SK-N-SH (cell line): Measurements from ENCODE around the gene CYS1. TPM values are rescaled to one million over a fixed set of nuclear protein-coding genes. Genes with fewer than 3 reads are reported as not detected.

Source experiments
- CTCF ChIA-PET: fragments of 300-600, 350-600 bp; formaldehyde crosslinking; extraction: SDS; loops from one replicate; lab custom pipeline; 2021; lab: Yijun Ruan, JAX
- POLR2A ChIA-PET: fragments of 350-600 bp; sonication (Branson Sonifier 250); formaldehyde crosslinking; extraction: SDS; loops from one replicate; lab custom pipeline; 2020; ENCODE audit warnings: antibody characterized with exemption, inconsistent platforms; lab: Yijun Ruan, JAX
- DNase-seq: peaks from one replicate; pipeline ENCODE4 v3.0.0; 2012
- H2AFZ ChIP-seq: fragments of 200-600 bp; sonication (generic); 2 replicates; pipeline ENCODE4 v1.8.1; 2016; ENCODE audit warnings: antibody characterized with exemption, mild to moderate bottlenecking, low read depth
- H3F3A ChIP-seq: fragments of 200-600 bp; sonication (generic); replicated peaks from 2 replicates; pipeline ENCODE3; 2016; ENCODE audit warnings: antibody characterized with exemption, mild to moderate bottlenecking; ENCODE audit not compliant: insufficient read depth
- H3K27ac ChIP-seq, 2 experiments: fragments of 200-500 bp in 1 of 2; fragments of 200-600 bp in 1 of 2; sonication (Bioruptor generic) in 1 of 2; sonication (generic), shearing (Covaris generic) in 1 of 2; 2 replicates each; pipeline versions ENCODE4 v1.5.1 to v1.6.1; 2014 to 2016; ENCODE audit warnings: low read depth in 2 of 2, inconsistent platforms in 1 of 2, low read length in 1 of 2, mild to moderate bottlenecking in 1 of 2, mixed read lengths in 1 of 2
- H3K27me3 ChIP-seq: fragments of 200-600 bp; sonication (generic), shearing (Covaris generic); 2 replicates; pipeline ENCODE4 v1.6.1; 2016; ENCODE audit warnings: mixed run types; ENCODE audit not compliant: insufficient read depth
- H3K36me3 ChIP-seq, 2 experiments: fragments of 200-500 bp in 1 of 2; fragments of 200-600 bp in 1 of 2; sonication (Bioruptor generic) in 1 of 2; sonication (generic) in 1 of 2; replicated peaks in 1 of 2; 2 replicates each; pipeline versions ENCODE3 to v1.5.1; 2014 to 2016; ENCODE audit warnings: low read length in 1 of 2, mild to moderate bottlenecking in 1 of 2; ENCODE audit not compliant: insufficient read depth in 2 of 2, control insufficient read depth in 1 of 2
- H3K4me1 ChIP-seq, 2 experiments: fragments of 200-500 bp in 1 of 2; fragments of 200-600 bp in 1 of 2; sonication (Bioruptor generic) in 1 of 2; sonication (generic), shearing (Covaris generic) in 1 of 2; 2 replicates each; pipeline versions ENCODE4 v1.5.1 to v1.6.1; 2014 to 2016; ENCODE audit warnings: low read depth in 1 of 2, low read length in 1 of 2, mixed run types in 1 of 2; ENCODE audit not compliant: insufficient read depth in 2 of 2, control insufficient read depth in 1 of 2
- H3K4me2 ChIP-seq: fragments of 200-600 bp; sonication (generic), shearing (Covaris generic); 2 replicates; pipeline ENCODE4 v1.6.1; 2017; ENCODE audit warnings: mixed run types
- H3K4me3 ChIP-seq, 2 experiments: fragments of 200-500 bp in 1 of 2; fragments of 200-600 bp in 1 of 2; sonication (Bioruptor generic) in 1 of 2; sonication (generic), shearing (Covaris generic) in 1 of 2; 2 replicates each; pipeline versions ENCODE4 v1.5.1 to v1.8.1; 2014 to 2016; ENCODE audit warnings: low read depth in 2 of 2, inconsistent platforms in 1 of 2, low read length in 1 of 2, mild to moderate bottlenecking in 1 of 2, mixed read lengths in 1 of 2, moderate library complexity in 1 of 2
- H3K79me2 ChIP-seq: fragments of 200-600 bp; sonication (generic); 2 replicates; pipeline ENCODE4 v1.8.1; 2017; ENCODE audit warnings: mild to moderate bottlenecking; ENCODE audit not compliant: insufficient read depth
- H3K9ac ChIP-seq: fragments of 200-600 bp; sonication (generic); 2 replicates; pipeline ENCODE4 v1.6.1; 2017; ENCODE audit warnings: mixed run types
- H3K9me2 ChIP-seq: fragments of 200-600 bp; sonication (generic); 2 replicates; pipeline ENCODE4 v1.6.1; 2017; ENCODE audit warnings: mixed run types
- H3K9me3 ChIP-seq: fragments of 200-600 bp; sonication (generic); 2 replicates; pipeline ENCODE4 v1.6.1; 2017; ENCODE audit warnings: mixed run types, mild to moderate bottlenecking, moderate library complexity
- H4K20me1 ChIP-seq: fragments of 200-600 bp; sonication (generic); 2 replicates; pipeline ENCODE4 v1.6.1; 2017; ENCODE audit warnings: mild to moderate bottlenecking, mixed run types; ENCODE audit not compliant: insufficient read depth
- CHD2 ChIP-seq: fragments of 150-350 bp; IDR thresholded peaks from 2 replicates; pipeline ENCODE4 v1.6.1; 2018; ENCODE audit warnings: low read length; ENCODE audit not compliant: partially characterized antibody
- EP300 ChIP-seq, 2 experiments: IDR thresholded peaks; 2 replicates each; pipeline versions ENCODE4 v1.4.0 to v1.6.1; 2012; ENCODE audit warnings: borderline replicate concordance in 1 of 2, low read depth in 1 of 2, low read length in 1 of 2
- EZH2phosphoT487 ChIP-seq: fragments of 200-600 bp; sonication (generic); IDR thresholded peaks from 2 replicates; pipeline ENCODE4 v1.6.1; 2017; ENCODE audit warnings: low read depth, mixed run types, mild to moderate bottlenecking, antibody characterized with exemption, moderate library complexity, borderline replicate concordance
- FOSL2 ChIP-seq: IDR thresholded peaks from 2 replicates; pipeline ENCODE4 v1.4.0; 2012; ENCODE audit warnings: low read depth, mild to moderate bottlenecking, moderate library complexity, borderline replicate concordance
- FOXJ3 ChIP-seq: sonication (generic); formaldehyde crosslinking; IDR thresholded peaks from 2 replicates; pipeline ENCODE4 v1.5.1; 2020; ENCODE audit warnings: mild to moderate bottlenecking, missing genetic modification reagents
- GABPA ChIP-seq: IDR thresholded peaks from 2 replicates; pipeline ENCODE4 v1.4.0; 2012; ENCODE audit warnings: low read depth, mild to moderate bottlenecking
- GATA2 ChIP-seq: sonication (generic); formaldehyde crosslinking; IDR thresholded peaks from 2 replicates; pipeline ENCODE4 v1.5.0; 2020; ENCODE audit warnings: mild to moderate bottlenecking, missing genetic modification reagents
- IRF3 ChIP-seq: fragments of 150-350 bp; IDR thresholded peaks from 2 replicates; pipeline ENCODE4 v1.6.1; 2016; ENCODE audit warnings: mild to moderate bottlenecking, low read depth, low read length
- MEF2A ChIP-seq: IDR thresholded peaks from 2 replicates; pipeline ENCODE4 v1.4.0; 2012; ENCODE audit warnings: low read depth, borderline replicate concordance
- NFIC ChIP-seq: IDR thresholded peaks from 2 replicates; pipeline ENCODE4 v1.4.0; 2012; ENCODE audit warnings: borderline replicate concordance
- PBX3 ChIP-seq: IDR thresholded peaks from 2 replicates; pipeline ENCODE4; 2012
- POLR2AphosphoS5 ChIP-seq: IDR thresholded peaks from 2 replicates; pipeline ENCODE4 v1.6.1; 2012; ENCODE audit warnings: low read depth, low read length
- RAD21 ChIP-seq: IDR thresholded peaks from 2 replicates; pipeline ENCODE4 v1.6.1; 2012; ENCODE audit warnings: mild to moderate bottlenecking, low read length
- RCOR1 ChIP-seq: fragments of 150-350 bp; IDR thresholded peaks from 2 replicates; pipeline ENCODE4 v1.6.1; 2017; ENCODE audit warnings: antibody characterized with exemption, low read length
- REST ChIP-seq: IDR thresholded peaks from 2 replicates; pipeline ENCODE4 v1.6.1; 2012; ENCODE audit warnings: mild to moderate bottlenecking, low read depth, low read length, moderate library complexity
- RFX5 ChIP-seq: IDR thresholded peaks from 2 replicates; pipeline ENCODE4 v1.6.1; 2012; ENCODE audit warnings: mild to moderate bottlenecking, improper control_type of control experiment, low read length
- RXRA ChIP-seq: IDR thresholded peaks from 2 replicates; pipeline ENCODE4 v1.4.0; 2012; ENCODE audit warnings: low read depth, mild to moderate bottlenecking, borderline replicate concordance
- SIN3A ChIP-seq: IDR thresholded peaks from 2 replicates; pipeline ENCODE4 v1.6.1; 2012; ENCODE audit warnings: low read depth, mild to moderate bottlenecking, low read length, moderate library complexity, borderline replicate concordance
- SMC3 ChIP-seq: IDR thresholded peaks from 2 replicates; pipeline ENCODE4 v1.6.1; 2012; ENCODE audit warnings: low read depth, low read length, improper control_type of control experiment
- USF1 ChIP-seq: IDR thresholded peaks from 2 replicates; pipeline ENCODE4 v1.4.0; 2012; ENCODE audit warnings: low read depth, borderline replicate concordance
- USF2 ChIP-seq: fragments of 150-350 bp; IDR thresholded peaks from 2 replicates; pipeline ENCODE4 v1.6.1; 2017; ENCODE audit warnings: antibody characterized with exemption, low read length, low read depth, borderline replicate concordance
- WGBS: methylation state at CpG from one replicate; pipeline ENCODE4 v1.1.6; 2017; ENCODE audit warnings: low lambda C conversion rate; 5-methylcytosine and 5-hydroxymethylcytosine counted together
- polyA plus RNA-seq, 3 experiments: library from polyadenylated mRNA; depleted of rRNA; stranded (reverse); fragments of >200 nt; gene quantifications; 2 replicates each; pipeline ENCODE4 v1.2.3, GENCODE V29; 2012
- TF ChIP-seq, protein P1 (sequence below): IDR thresholded peaks from 2 replicates; pipeline ENCODE4 v1.4.0; 2012; ENCODE audit warnings: low read depth

Gene CYS1
- polyA plus RNA-seq, 1 of the 3 experiments (the other 2 are of a cell fraction): 1.2 TPM

DNA sequence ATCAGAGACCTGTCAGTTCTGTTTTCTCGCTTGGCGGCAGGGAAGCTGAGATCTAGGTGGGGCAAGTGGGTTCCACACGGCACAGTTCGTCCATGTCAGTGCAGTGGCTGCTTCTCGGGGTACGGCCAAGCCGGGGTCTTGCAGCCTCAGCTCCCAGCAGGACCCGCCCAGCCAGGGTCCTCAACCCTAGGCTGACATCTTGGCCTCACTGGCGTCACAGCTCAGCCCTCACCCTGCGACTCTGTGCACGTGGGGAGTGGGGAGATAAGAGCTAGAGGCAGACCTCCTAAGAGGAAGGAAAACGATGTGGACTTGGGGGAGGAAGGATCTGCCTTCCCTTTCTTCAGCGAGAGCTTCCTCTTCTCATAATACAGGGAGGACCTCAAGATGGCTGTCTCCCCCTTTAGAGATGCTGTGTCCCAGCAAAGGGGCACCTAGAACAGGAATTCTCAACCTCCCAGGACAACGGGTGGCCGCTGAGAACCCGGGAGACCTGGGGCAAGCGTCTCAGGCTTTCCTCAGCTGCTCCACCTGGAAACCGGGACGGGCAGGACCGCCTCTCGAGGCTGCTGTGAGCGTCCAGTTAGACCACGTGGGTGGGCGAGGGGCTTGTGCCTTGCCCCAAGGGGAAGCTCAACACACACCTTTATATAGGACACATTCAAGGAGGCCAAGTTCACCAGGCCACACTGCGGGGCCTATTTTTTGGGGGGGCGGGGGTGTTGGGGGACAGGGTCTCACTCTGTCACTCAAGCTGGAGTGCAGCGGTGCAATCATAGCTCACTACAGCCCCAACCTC, 60.4 kb downstream of the CYS1 start (continued):
- TF ChIP-seq USF2 (no peak), FOXJ3 (CRISPR knock-in tag) (no peak), MEF2A (no peak), SIN3A (no peak), REST (no peak), SMC3 (no peak), GATA2 (CRISPR knock-in tag) (no peak), USF1 (no peak)

GRCh38 chr2:10019174-10019573, 61.0 kb downstream of the CYS1 start:
- Histone ChIP-seq H4K20me1 (no peaks in the 10 kb centered on the region), H3K4me3 (no peak overlapping the region), H3K79me2 (no peaks in the 10 kb centered on the region), H3K4me1 (peaks cover 0 to 8% of the 10 kb centered on the region in 2 experiments; a peak in 2 of 4 replicates), H3K9me3 (no peaks in the 10 kb centered on the region; the same call in 1 of the 2 replicates), H3K9me2 (no peaks in the 10 kb centered on the region), H3K36me3 (no peaks in the 10 kb centered on the region), H3K9ac (no peak overlapping the region), H2AFZ (no peak overlapping the region), H3K4me2 (no peak overlapping the region), H3K27ac (no peak overlapping the region; a peak in 1 of 4 replicates), H3F3A (no peaks in the 10 kb centered on the region), H3K27me3 (peaks cover 6% of the 10 kb centered on the region; the same call in 1 of the 2 replicates)
- 76% methylated on average over 8 of the region's 8 CpGs for WGBS
- no peak for DNase-seq
- ChIA-PET CTCF (interaction anchor here (0.7 to 4.3 kb wide), 4 partner anchors 10 to 205 kb away, joined by 4 to 38 read pairs (median 8); no protein-coding TSS in a partner anchor), POLR2A (interaction anchor here (1.4 kb wide), 1 partner anchor 26 kb away, joined by 3 read pairs; no protein-coding TSS in a partner anchor)
- TF ChIP-seq SMC3 (no peak), FOSL2 (no peak), RXRA (no peak), IRF3 (no peak), EZH2phosphoT487 (no peak), EP300 (IDR thresholded peaks at IDR 0.05; ENCODE audit: borderline replicate concordance in 1 of 2, low read depth in 1 of 2, low read length in 1 of 2) (no peak), RAD21 (no peak), RFX5 (no peak), SIN3A (no peak), PBX3 (no peak), RCOR1 (no peak), CHD2 (no peak), POLR2AphosphoS5 (no peak), GABPA (no peak), NFIC (no peak)
- TF ChIP-seq, protein P1, sequence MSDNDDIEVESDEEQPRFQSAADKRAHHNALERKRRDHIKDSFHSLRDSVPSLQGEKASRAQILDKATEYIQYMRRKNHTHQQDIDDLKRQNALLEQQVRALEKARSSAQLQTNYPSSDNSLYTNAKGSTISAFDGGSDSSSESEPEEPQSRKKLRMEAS: no peak
